ENCODE results near the gene MIGA2.
"Not testable (repeated sequence)": the region's sequence is repeated elsewhere in the genome, so short reads cannot be mapped to it uniquely, and the experiment has no call there.

Gene MIGA2

GRCh38 chr9:129109537-129109903 lies 73.1 kb downstream of the MIGA2 start:
- TF ChIP-seq POU2F2 (IDR thresholded peaks at IDR 0.05; ENCODE audit: low read depth, low read length) (no peak), SPI1 (IDR thresholded peaks at IDR 0.05; ENCODE audit: low read depth, low read length) (no peak), POLR2AphosphoS5 (IDR thresholded peaks at IDR 0.05; ENCODE audit: low read depth, low read length) (no peak), PAX5 (IDR thresholded peaks at IDR 0.05; ENCODE audit: insufficient read depth, low read length, severe bottlenecking) (no peak), TAF1 (IDR thresholded peaks at IDR 0.05; ENCODE audit: low read depth, low read length) (no peak), POLR2A (IDR thresholded peaks at IDR 0.05; ENCODE audit: low read depth, low read length) (no peak)
- DNase-seq (ENCODE audit: insufficient read length, low spot score) (no peak), FAIRE-seq (no peak)

GRCh38 chr9:129109952-129110739 lies 73.7 kb downstream of the MIGA2 start:
- DNase-seq (ENCODE audit: insufficient read length, low spot score): no peak

GRCh38 chr9:129110740-129111527 lies 74.5 kb downstream of the MIGA2 start, which contains the start of the genes CRAT and PTPA:
Gene CRAT (minus strand): TSS chr9:129110793. CDS start chr9:129110509, 284 bp downstream.
Gene PTPA (plus strand): TSS chr9:129111415. CDS start chr9:129111601, 186 bp downstream.
- TF ChIP-seq POLR2AphosphoS5 (IDR thresholded peaks at IDR 0.05; ENCODE audit: low read depth, low read length) (peak; percentile 96), POLR2A (IDR thresholded peaks at IDR 0.05; ENCODE audit: low read depth, low read length) (peak; percentile 97), POU2F2 (IDR thresholded peaks at IDR 0.05; ENCODE audit: low read depth, low read length) (no peak), TAF1 (IDR thresholded peaks at IDR 0.05; ENCODE audit: low read depth, low read length) (peak; percentile 89), PAX5 (IDR thresholded peaks at IDR 0.05; ENCODE audit: insufficient read depth, low read length, severe bottlenecking) (no peak)
- DNase-seq (ENCODE audit: insufficient read length, low spot score): peak; percentile 100
- peak; percentile 94 for FAIRE-seq

More at GRCh38 chr9:129109952-129110739, 73.7 kb downstream of the MIGA2 start:
- no peak for TF ChIP-seq SPI1 (IDR thresholded peaks at IDR 0.05; ENCODE audit: low read depth, low read length)
- no peak for TF ChIP-seq POLR2A (IDR thresholded peaks at IDR 0.05; ENCODE audit: low read depth, low read length)
- TF ChIP-seq PAX5 (IDR thresholded peaks at IDR 0.05; ENCODE audit: insufficient read depth, low read length, severe bottlenecking): no peak
- TF ChIP-seq POLR2AphosphoS5 (IDR thresholded peaks at IDR 0.05; ENCODE audit: low read depth, low read length): no peak
- no peak for FAIRE-seq

- TF ChIP-seq POLR2A (IDR thresholded peaks at IDR 0.05; ENCODE audit: low read depth, low read length) (no peak), PAX5 (IDR thresholded peaks at IDR 0.05; ENCODE audit: insufficient read depth, low read length, severe bottlenecking) (no peak), SPI1 (IDR thresholded peaks at IDR 0.05; ENCODE audit: low read depth, low read length) (no peak), POU2F2 (IDR thresholded peaks at IDR 0.05; ENCODE audit: low read depth, low read length) (no peak), TAF1 (IDR thresholded peaks at IDR 0.05; ENCODE audit: low read depth, low read length) (no peak), POLR2AphosphoS5 (IDR thresholded peaks at IDR 0.05; ENCODE audit: low read depth, low read length) (no peak)
- no peak for FAIRE-seq
- DNase-seq (ENCODE audit: insufficient read length, low spot score): peak; percentile 54
Measured at GRCh38 chr9:129111528-129112151, 75.2 kb downstream of the MIGA2 start.

DNA sequence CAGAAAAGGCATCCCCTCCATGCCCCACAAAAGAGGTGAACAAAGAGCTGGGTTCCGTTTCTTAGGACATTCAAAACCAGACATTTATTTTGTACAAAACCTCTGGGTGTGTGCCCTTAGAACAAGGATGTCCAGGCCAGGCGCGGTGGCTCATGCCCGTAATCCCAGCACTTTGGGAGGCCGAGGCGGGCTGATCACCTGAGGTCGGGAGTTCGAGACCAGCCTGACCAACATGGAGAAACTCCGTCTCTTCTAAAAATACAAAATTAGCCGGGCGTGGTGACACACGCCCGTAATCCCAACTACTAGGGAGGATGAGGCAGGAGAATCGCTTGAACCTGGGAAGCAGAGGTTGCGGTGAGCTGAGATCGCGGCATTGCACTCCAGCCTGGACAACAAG lies 76.1 kb downstream of the MIGA2 start:
- DNase-seq (ENCODE audit: insufficient read length, low spot score); FAIRE-seq: not testable (repeated sequence)

DNA sequence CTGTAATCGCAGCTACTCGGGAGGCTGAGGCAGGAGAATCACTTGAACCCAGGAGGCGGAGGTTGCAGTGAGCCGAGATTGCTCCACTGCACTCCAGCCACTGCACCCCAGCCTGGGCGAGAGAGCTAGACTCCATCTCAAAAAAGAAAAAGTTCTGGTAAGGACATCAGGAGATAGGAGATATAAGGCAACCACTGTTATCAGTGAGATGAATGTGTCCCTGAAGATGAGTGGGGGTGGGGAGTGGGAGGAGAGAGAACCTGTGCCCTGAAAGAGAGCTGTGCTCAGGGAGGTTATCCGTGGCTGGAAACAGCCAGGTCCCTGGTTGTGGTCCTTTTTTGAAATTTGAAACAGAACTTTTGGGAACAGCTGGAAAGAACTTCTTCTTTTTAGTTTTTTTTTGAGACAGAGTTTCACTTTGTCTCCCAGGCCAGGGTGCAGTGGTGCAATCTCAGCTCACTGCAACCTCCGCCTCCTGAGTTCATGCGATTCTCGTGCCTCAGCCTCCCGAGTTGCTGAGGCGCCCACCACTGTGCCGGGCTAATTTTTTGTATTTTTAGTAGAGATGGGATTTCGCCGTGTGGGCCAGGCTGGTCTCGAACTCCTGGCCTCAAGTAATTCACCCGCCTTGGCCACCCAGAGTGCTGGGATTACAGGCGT lies 77.3 kb downstream of the MIGA2 start:
- TF ChIP-seq POU2F2 (IDR thresholded peaks at IDR 0.05; ENCODE audit: low read depth, low read length) (no peak), POLR2A (IDR thresholded peaks at IDR 0.05; ENCODE audit: low read depth, low read length) (no peak), PAX5 (IDR thresholded peaks at IDR 0.05; ENCODE audit: insufficient read depth, low read length, severe bottlenecking) (no peak), TAF1 (IDR thresholded peaks at IDR 0.05; ENCODE audit: low read depth, low read length) (no peak), POLR2AphosphoS5 (IDR thresholded peaks at IDR 0.05; ENCODE audit: low read depth, low read length) (no peak), SPI1 (IDR thresholded peaks at IDR 0.05; ENCODE audit: low read depth, low read length) (no peak)
- DNase-seq (ENCODE audit: insufficient read length, low spot score) (no peak), FAIRE-seq (no peak)

DNA sequence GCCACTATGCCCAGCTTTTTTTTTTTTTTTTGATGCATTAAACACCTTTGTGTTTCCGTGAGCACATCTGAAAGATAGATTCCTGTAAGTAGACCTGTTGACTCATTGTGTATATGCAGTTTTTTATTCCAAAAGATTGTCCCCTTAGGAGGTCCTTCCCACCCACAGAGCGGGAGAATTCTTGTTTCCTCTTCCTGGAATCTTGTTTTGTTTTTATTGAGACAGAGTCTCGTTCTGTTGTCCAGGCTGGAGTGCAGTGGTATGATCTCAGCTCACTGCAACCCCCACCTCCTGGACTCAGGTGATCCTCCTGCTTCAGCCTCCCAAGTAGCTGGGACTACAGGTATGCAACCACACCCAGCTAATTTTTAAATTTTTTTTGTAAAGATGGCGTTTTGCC lies 82.4 kb downstream of the MIGA2 start:
- FAIRE-seq (no peak), DNase-seq (ENCODE audit: insufficient read length, low spot score) (no peak)
- no peak for TF ChIP-seq SPI1 (IDR thresholded peaks at IDR 0.05; ENCODE audit: low read depth, low read length)
- no peak for TF ChIP-seq POLR2A (IDR thresholded peaks at IDR 0.05; ENCODE audit: low read depth, low read length)
- no peak for TF ChIP-seq POLR2AphosphoS5 (IDR thresholded peaks at IDR 0.05; ENCODE audit: low read depth, low read length)
- TF ChIP-seq PAX5 (IDR thresholded peaks at IDR 0.05; ENCODE audit: insufficient read depth, low read length, severe bottlenecking): no peak
- no peak for TF ChIP-seq POU2F2 (IDR thresholded peaks at IDR 0.05; ENCODE audit: low read depth, low read length)
- TF ChIP-seq TAF1 (IDR thresholded peaks at IDR 0.05; ENCODE audit: low read depth, low read length): no peak

DNA sequence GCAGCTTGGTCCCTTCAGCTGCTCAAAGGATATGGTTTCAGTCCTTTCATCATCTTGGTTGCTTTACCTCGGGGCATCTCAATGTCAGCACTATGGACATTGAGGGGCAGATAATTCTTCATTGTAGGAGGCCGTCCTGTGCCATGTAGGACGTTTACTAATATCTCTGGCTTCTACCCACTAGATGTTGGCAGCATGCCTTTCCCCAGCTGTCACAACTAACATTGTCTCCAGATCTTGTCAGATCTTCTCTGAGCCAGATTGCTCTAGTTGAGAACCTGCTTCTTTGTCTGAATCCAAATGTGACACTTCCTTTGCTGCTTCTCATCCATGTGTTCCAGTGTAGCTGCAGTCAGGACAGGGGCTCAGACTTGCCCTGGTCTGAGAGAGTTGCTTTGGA lies 85.1 kb downstream of the MIGA2 start:
- TF ChIP-seq POU2F2 (IDR thresholded peaks at IDR 0.05; ENCODE audit: low read depth, low read length): no peak
- TF ChIP-seq SPI1 (IDR thresholded peaks at IDR 0.05; ENCODE audit: low read depth, low read length): no peak
- TF ChIP-seq PAX5 (IDR thresholded peaks at IDR 0.05; ENCODE audit: insufficient read depth, low read length, severe bottlenecking): no peak
- TF ChIP-seq POLR2A (IDR thresholded peaks at IDR 0.05; ENCODE audit: low read depth, low read length): no peak
- no peak for TF ChIP-seq POLR2AphosphoS5 (IDR thresholded peaks at IDR 0.05; ENCODE audit: low read depth, low read length)
- no peak for TF ChIP-seq TAF1 (IDR thresholded peaks at IDR 0.05; ENCODE audit: low read depth, low read length)
- DNase-seq (ENCODE audit: insufficient read length, low spot score): no peak
- FAIRE-seq: no peak
